Measurements from ENCODE around the gene PSMA6.

GRCh38 chr14:35255711-35256110, 36.5 kb upstream of the PSMA6 start:
- TF ChIP-seq CTCF (conservative IDR thresholded peaks at IDR 0.05 in 1 of 2, IDR thresholded peaks at IDR 0.05 in 1 of 2; ENCODE audit: low read depth in 1 of 2, low read length in 2 of 2) = no peak
- no peak for TF ChIP-seq EZH2 (IDR thresholded peaks at IDR 0.05; ENCODE audit: low read length, missing control alignments)
